Chondrocyte (in vitro differentiated cells): ENCODE data around the gene TTBK1. TPM values are rescaled to one million over a fixed set of nuclear protein-coding genes. Genes with fewer than 3 reads are reported as not detected.

ENCODE experiments used
- DNase-seq: peaks from one replicate; pipeline ENCODE4 v3.0.0; 2021; ENCODE audit warnings: mixed read lengths, low spot score
- H3K27ac Mint-ChIP-seq: one replicate; pipeline ENCODE4 v1.8.0; 2021; ENCODE audit warnings: mild to moderate bottlenecking, moderate library complexity, mixed read lengths; ENCODE audit not compliant: unreplicated experiment
- H3K27me3 Mint-ChIP-seq: 2 replicates; pipeline ENCODE4 v1.8.0; 2021; ENCODE audit warnings: low read depth, mixed read lengths
- H3K36me3 Mint-ChIP-seq: 2 replicates; pipeline ENCODE4 v1.8.0; 2021; ENCODE audit warnings: low read depth, mixed read lengths
- H3K4me1 Mint-ChIP-seq: 2 replicates; pipeline ENCODE4 v1.8.0; 2021; ENCODE audit warnings: low read depth, mild to moderate bottlenecking, mixed read lengths
- H3K4me3 Mint-ChIP-seq: one replicate; pipeline ENCODE4 v1.8.0; 2021; ENCODE audit warnings: mild to moderate bottlenecking, moderate library complexity, mixed read lengths; ENCODE audit not compliant: unreplicated experiment
- H3K9me3 Mint-ChIP-seq: 2 replicates; pipeline ENCODE4 v1.8.0; 2021; ENCODE audit warnings: low read depth, mixed read lengths
- CTCF ChIP-seq: fragments of 200-600 bp; sonication (generic); IDR thresholded peaks from 2 replicates; pipeline ENCODE4 v1.5.0; 2021; ENCODE audit warnings: antibody characterized with exemption, mild to moderate bottlenecking, moderate library complexity
- long read RNA-seq: library from polyadenylated mRNA; stranded (forward); transcript quantifications from one replicate; pipeline ENCODE4 v2.0.0, GENCODE V29; 2021
- total RNA-seq: library from RNA; stranded (reverse); gene quantifications from 3 replicates; pipeline ENCODE4 v1.2.1, GENCODE V29; 2021

TTBK1 gene
- 0.07 TPM in 1 of 3 replicates, not detected in the others for total RNA-seq
- long read RNA-seq, result 0 reads

- Mint-ChIP-seq H3K4me1 (peaks cover 12% of the 10 kb centered on the region), H3K27ac (no peak within 1 kb of the TSS), H3K36me3 (peaks cover 9% of the 10 kb centered on the region), H3K9me3 (peaks cover 6% of the 10 kb centered on the region), H3K4me3 (no peak within 1 kb of the TSS), H3K27me3 (peaks cover 32% of the 10 kb centered on the region)
- no peak for DNase-seq
- TF ChIP-seq CTCF, result no peak
Observed at GRCh38 chr6:43242908-43243663, at the start of gene TTBK1. Gene TTBK1 (plus strand): TSS chr6:43243481. CDS start chr6:43246661, 3,180 bp downstream.

DNA sequence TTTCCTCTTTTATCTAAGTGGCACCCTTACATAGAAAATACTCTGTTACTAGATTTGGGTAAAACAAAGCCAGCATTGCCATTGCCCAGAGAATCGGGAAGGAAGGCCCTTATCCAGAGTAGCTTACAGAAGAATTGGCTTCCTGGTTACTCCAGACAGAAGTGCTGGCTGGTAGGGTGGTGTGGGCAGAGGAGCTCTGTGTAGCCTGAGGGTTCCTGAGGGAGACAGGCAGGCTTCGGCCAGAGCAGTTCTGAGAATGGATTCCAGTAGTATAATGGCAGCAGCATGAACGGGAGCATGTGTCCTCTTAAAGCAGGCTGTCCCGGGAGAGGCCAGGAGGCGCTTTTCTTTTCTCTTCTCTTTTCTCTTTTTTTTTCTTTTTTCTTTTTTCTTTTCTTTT lies 49.4 kb upstream of the TTBK1 start:
- no peaks in the 10 kb centered on the region for H3K9me3 Mint-ChIP-seq
- H3K4me3 Mint-ChIP-seq, result no peak overlapping the region
- no peaks in the 10 kb centered on the region for H3K4me1 Mint-ChIP-seq
- H3K36me3 Mint-ChIP-seq, result peaks cover 28% of the 10 kb centered on the region
- no peak overlapping the region for H3K27ac Mint-ChIP-seq
- no peaks in the 10 kb centered on the region for H3K27me3 Mint-ChIP-seq
- no peak for TF ChIP-seq CTCF
- DNase-seq, result no peak

DNA sequence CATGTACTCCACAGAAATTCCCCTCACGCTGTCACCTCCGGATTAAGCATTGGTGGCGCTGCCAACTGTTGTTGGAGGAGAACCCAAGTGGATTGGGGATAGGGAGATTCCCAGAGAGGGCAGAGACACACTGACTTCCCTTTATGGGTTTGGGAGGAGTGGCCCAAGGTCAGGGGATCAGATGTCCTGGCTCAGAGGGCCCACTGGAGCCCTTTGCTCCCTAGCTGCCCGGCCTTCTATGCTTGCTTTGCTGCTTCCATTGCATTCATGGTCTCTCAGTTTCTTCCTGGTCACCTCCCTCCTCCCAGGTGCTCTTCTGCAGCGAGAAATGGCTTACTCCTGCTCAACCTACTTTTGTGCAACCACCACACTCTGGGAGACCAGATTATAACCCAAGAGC lies 46.9 kb upstream of the TTBK1 start:
- peaks cover 38% of the 10 kb centered on the region for H3K36me3 Mint-ChIP-seq
- no peak for TF ChIP-seq CTCF
- H3K4me3 Mint-ChIP-seq, result no peak overlapping the region
- DNase-seq, result no peak
- no peaks in the 10 kb centered on the region for H3K9me3 Mint-ChIP-seq
- no peak overlapping the region for H3K27ac Mint-ChIP-seq
- H3K27me3 Mint-ChIP-seq, result no peaks in the 10 kb centered on the region
- no peaks in the 10 kb centered on the region for H3K4me1 Mint-ChIP-seq

GRCh38 chr6:43199912-43200311 lies 43.4 kb upstream of the TTBK1 start:
- Mint-ChIP-seq H3K9me3 (no peaks in the 10 kb centered on the region), H3K36me3 (peaks cover 34% of the 10 kb centered on the region), H3K27ac (no peak overlapping the region), H3K27me3 (no peaks in the 10 kb centered on the region), H3K4me1 (no peaks in the 10 kb centered on the region), H3K4me3 (no peak overlapping the region)
- TF ChIP-seq CTCF, result no peak
- peak; percentile 57 for DNase-seq

GRCh38 chr6:43200541-43200940 lies 42.7 kb upstream of the TTBK1 start:
- no peaks in the 10 kb centered on the region for H3K9me3 Mint-ChIP-seq
- no peak overlapping the region for H3K4me3 Mint-ChIP-seq
- no peaks in the 10 kb centered on the region for H3K27me3 Mint-ChIP-seq
- peak; percentile 74 for DNase-seq
- no peak for TF ChIP-seq CTCF
- no peaks in the 10 kb centered on the region for H3K4me1 Mint-ChIP-seq
- H3K36me3 Mint-ChIP-seq, result peaks cover 33% of the 10 kb centered on the region
- no peak overlapping the region for H3K27ac Mint-ChIP-seq
